Stimulated activated CD8-positive, alpha-beta memory T cell treated with anti-CD3 and anti-CD28 coated beads, Interleukin-7, amount 100 ng/mL, for 1 hour (primary cell): ENCODE measurements around the gene NSUN2.
"Not testable (repeated sequence)": the region's sequence is repeated elsewhere in the genome, so short reads cannot be mapped to it uniquely, and the experiment has no call there.

Experiments used
- DNase-seq, 2 donors: peaks; one replicate each; pipeline ENCODE4 v3.0.0-alpha.2; 2020; ENCODE audit warnings: low read depth in 2 of 2

Gene NSUN2

DNA sequence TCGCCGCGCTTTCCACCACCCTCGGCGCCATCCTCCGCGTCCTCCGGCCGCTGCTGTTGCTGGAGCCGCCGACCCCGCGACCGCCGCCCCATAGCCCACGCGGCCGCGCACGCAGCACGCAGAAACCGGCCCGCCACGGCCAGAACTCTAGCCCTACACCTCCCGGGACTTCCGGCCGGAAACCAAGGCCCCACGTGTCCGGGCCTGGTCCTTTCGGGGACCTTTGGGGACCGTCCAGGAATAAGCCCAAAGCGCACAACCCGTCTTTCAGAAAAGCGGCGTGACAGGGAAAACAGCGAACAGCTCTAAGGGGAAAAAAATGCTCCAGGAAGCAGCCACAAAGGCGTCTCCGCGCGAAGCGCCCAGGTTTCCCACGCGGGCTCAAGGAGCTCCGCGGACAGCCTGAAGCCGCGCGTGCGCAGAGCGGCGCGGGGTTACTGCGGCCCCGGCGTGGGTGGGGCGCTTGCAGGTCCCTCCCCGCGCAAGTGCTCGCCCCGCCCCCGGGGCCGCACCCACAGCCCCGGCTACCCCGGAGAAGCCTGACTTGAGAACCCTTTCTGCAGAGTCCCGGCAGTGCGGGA lies at the start of gene NSUN2, which contains the start of gene SRD5A1:
Gene NSUN2, minus strand, starts transcription at position 157 of the 581 bp plus-strand sequence. Its CDS starts 65 bp downstream, at position 92.
Gene SRD5A1, plus strand, starts transcription at position 553 of the 581 bp plus-strand sequence. CDS start 137 bp downstream, outside the sequence.
- DNase-seq: peak; percentile 81 to 86

DNA sequence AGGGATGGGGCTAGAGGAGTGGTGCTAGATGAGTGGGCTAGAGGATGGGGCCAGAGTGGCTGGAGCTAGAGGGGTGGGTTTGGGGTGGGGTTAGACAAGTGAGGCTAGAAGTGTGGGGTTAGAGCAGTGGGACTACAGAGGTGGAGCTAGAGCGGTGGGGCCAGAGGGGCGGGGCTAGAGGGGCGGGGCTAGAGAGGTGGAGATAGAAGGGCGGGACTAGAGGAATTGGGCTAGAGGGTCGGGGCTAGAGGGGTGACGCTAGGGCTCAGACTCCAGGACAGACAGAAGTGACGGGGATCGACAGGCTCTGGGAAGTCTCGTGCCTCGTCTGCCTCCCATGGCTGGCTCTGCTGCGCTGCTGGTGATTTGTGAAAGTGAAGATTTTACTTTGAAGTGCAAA lies 49.4 kb upstream of the NSUN2 start:
- DNase-seq: no peak

DNA sequence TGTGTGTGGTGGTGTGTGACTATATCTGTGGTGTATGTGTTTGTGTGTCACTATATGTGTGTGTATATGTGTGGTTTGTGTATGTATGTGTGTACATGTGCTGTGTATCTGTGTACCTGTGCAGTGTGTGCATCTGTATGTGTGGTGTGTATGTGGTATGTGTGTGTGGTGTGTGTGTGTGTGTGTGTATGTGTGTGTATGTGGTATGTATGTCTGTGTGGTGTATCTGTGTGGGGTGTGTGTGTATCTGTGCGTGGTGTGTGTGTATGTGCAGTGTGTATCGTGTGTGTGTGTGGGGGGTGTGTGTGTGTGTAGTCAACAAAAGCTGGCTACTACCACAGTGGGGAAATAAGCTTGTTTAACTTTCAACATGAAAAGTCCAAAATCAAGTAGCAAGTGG lies 48.8 kb upstream of the NSUN2 start:
- no peak for DNase-seq

DNA sequence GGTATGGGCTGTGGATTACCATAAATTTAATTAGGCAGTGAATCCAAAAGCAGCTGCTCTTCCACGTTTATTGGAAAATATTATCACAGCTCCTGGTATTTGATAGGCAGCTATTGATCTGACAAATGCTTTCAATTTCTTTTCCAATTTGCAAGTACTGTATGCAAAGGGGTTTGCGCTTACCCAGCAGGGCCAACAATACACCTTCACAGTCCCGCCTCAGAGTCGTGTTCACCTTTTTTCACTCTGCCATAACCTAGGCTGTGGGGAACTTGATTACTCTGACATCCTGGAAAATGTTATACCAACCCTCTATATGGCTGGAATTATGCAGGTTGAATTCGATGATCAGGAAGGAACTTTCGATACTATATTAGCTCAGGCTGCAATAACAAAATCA lies 48.1 kb upstream of the NSUN2 start:
- DNase-seq: no peak

DNA sequence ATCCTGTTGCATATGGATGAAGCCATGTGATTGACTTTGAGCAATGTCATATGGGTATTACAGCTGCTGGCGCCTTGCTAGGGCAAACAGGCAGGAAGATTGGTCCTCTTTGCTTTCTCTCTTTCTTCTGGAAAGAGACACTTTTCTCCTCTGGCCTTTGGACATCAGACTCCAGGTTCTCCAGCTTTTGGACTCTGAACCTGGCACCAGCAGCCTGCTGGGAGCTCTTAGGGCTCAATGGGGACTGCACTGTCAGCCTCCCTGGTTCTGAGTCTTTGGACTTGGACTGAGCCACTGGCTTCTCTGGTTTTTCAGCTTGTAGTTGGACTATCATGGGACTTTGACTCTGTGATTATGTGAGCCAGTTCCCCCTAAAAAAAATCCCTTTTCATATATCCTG lies 45.5 kb upstream of the NSUN2 start:
- no peak for DNase-seq

DNA sequence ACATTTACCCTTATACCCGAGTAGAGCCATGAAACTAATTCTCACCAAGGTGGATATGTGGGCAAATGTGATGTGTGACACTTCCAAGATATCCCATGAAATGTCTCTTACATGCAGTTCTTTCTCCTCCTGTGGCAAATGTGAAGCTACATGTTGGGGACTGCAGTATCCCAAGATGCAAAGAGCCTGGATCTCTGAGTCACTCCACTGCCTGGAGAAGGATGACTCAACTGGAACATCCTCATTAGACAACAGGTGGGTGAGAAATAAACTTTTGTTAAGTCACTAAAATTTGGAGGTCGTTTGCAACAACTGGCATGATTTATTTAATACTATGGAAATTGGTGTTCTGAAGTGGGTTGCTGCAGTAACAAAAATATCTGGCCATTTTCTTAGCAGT lies 43.9 kb upstream of the NSUN2 start:
- no peak for DNase-seq

DNA sequence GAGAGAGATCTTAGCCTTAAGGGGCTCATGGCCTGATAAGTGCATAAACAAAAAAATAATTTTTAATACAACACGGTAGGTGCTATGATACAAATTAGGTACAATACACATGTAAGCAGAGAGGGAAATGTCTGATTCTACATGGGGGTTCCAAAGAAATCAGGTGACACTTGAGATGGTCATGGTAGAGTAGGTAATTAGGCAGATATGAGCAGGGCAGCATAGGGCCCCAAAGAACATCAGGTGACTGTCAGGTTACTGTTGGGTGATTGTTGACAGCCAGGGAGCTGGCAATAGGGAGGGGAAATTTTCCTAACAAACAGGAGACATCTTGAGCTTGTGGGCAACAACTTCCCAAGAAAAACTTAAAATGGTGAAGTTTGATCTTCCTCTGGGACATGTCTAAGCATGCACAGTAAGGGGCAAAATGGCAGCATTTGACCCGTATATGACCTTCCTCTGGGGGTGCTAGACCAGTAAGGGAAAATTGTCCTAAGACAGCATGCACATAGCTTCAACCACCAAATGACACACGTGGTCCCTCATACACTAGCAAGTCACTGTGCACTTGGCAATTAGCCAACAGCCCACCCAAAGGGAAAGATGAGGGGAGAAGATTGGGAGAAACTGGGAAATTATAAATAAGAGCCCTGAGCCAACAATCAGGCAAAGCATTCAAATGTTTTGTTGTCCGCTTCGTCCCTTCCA lies 43.1 kb upstream of the NSUN2 start:
- no peak for DNase-seq

DNA sequence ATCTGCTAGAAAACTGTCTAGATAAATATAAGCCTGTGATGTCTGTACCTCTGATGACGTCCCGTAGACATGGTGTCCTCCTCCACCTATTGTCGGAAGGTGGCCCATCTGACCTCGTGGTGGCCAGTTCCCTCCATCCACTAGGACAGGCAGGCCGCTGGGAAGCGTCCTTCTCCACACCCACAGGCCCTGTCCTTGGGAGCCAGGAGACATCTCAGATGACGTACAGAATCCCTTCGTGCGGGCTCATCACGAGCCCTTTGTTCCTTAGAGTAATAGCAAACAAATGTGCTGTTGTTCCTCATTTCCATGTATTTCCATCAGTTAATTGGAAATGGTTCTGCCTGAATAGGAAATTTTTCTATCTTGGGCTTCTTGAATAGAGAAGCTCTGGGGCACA lies 42.0 kb upstream of the NSUN2 start:
- no peak for DNase-seq

DNA sequence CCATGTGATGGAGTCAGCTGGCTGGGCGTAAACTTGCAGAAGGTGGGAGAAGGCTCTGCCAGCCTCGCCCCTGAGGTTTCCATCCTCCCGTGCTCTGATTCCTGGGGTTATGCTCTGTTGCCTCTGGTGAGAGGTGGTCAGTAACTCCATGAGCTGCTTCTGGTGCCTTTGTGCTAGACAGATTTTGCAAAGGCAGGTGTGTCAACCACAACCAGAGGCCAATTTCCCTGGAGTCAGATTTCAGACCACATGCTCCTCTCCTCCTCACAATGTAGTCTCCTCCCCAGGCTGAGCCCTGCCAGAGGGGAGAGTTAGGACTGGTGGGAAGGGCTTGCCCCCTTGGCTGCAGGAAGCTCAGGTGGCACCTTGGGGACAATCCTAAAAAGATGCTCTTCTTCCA lies 41.6 kb upstream of the NSUN2 start:
- DNase-seq: no peak

DNA sequence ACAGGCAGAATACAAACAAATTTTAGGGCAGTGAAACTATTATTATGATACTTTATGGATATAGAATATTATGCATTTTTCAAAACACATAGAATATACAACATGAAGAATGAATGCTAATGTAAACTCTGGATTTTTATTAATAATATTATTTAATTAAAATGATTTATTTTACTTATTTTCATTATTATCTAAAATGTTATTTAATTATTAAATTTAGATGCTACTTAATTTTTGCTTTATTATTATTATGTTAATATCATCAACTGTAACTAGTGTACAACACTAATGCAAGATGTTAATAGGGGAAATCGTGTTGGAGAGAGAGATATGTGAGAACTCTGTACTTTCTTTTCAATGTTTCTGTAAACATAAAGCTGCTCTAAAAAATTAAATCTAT lies 41.1 kb upstream of the NSUN2 start:
- DNase-seq: no peak

DNA sequence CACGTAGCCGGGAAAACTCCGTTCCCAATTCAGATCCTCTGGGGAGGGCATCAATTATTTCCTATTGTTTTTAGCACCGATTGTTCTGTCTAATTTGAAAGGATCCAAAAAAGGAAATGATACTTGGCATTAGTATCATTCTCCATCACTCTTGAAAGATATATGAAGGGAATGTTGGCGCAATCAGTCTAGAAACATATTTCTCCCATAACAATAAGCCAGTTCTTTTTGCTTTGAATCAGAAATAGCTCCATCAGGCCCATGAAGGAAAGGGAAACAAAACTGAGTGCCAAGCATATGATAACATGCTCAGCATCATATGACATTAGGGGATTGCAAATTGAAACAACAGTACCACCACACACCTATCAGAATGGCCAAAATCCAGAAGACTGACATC lies 40.2 kb upstream of the NSUN2 start:
- no peak for DNase-seq

DNA sequence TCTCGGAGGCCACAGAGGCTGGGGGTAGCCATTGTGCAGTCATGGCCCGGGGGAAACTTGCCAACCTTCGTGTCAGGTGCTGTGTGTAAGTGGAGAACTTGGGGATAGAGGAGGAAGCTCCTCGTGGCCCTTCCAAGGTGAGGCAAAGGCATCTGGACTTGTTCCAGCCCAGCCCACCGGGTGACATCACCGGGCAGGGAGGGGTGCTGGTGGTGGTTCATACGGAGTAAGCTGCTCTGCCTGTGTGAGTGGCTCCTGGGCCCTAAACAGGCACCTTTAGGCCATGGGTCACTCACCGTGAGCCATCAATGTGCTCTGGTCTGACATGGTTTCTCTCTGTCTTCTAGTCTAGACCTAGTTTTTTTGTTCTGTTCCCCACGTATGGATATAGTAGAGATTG lies 35.9 kb upstream of the NSUN2 start:
- DNase-seq: not testable (repeated sequence)

DNA sequence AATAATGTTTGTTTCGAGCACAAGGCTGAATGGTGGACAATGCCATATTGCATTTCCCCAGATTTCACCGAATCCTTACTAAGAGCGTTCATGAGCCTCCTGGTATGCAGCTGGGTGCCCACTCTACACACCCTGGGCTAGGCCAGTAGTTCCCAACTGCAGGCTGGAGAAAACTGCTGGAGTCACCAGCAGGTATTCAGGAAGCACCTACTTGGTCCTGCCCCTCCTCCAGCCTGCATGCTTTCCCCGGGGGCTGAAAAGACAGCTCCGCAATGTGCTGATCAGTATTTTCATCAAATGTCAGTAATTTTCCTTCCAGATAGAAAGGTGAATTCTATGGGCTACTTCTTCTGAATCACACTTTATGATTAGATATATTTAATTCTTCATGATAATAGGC lies 34.8 kb upstream of the NSUN2 start:
- no peak for DNase-seq

DNA sequence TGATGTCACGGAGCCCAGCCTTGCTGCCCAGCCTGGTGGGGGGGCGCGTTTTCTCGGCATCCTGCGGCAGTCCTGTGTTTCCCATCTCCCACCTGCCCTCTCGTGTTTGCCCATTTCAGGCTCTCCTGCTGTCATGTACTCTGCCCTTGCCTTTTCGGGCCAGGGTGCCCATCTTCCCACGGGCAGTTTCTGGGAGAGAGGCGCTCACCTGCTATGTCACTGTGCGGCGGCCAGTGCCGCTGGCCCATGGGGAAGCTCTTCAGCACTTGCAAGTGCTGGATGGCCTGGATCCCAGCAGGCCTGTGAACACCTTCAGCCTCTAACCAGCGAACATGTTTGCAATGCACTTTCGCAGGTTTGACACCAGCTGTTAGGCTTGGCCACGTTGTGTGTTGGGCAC lies 33.9 kb upstream of the NSUN2 start:
- no peak for DNase-seq

DNA sequence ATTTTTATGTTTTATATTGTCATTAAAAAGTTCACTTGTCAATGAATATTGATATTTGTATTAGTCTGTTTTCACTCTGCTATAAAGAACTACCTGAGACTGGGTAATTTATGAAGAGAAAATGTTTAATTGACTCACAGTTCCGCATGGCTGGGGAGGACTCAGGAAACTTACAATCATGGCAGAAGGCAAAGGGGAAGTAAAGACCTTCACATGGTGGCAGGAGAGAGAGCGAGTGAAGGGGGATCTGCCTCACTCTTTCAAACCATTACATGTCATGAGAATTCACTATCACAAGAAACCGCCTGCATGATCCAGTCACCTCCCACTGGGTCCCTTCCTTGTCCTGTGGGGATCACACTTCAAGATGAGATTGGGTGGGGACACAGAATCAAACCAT lies 27.8 kb upstream of the NSUN2 start:
- DNase-seq: no peak

DNA sequence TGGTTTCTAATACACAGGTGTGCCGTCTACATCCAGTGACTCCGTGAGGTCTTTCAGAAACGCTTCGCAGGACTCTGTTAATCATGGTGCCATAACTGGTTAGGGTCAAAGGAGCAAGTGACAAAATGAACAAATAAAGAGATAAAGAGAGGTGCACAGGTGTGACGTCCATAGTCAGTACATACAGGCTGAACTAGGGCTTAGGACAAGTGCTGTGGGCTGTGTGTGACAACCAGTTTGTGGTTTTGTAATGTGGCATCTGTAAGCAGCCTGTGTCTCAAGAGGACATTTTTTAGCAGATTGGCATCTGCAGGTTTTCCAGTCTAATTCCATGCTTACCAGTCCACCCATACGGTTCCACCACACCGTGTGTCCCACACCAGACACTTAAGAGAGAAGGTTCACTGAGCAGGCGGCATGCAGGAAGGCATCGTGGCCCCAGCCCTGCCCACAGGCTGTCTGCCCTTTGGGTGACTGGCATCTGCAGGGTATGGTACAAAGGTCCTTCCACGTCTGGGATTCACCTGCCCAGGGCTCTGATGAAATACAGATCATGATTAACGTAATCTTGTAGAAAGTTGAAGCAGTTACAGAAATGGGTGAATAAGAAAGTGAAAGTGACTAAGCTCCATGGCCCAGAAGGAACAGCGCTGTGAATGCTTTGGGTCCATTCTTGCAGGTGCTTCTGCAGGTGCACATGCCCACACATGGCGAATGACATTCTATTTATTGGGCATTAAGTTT lies 27.3 kb upstream of the NSUN2 start:
- no peak for DNase-seq

DNA sequence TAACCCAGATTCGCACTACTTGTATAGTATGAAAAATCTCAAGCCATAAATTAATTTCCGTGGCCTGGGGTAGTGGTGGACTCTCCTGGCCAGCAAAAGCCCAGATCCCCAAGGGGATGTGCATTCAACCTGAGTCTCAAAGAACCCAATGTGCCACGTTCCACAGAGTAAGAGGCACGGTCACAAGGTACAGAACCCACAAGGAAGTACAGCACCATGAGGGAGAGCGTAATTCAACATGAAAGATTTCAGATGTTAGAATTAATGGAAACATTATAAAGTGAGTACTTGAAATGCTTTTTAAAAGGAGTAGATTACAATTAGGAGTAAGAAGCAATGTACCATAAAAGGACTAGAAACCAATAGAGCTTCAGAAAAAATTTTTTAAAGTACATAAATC lies 23.8 kb upstream of the NSUN2 start:
- DNase-seq: no peak

DNA sequence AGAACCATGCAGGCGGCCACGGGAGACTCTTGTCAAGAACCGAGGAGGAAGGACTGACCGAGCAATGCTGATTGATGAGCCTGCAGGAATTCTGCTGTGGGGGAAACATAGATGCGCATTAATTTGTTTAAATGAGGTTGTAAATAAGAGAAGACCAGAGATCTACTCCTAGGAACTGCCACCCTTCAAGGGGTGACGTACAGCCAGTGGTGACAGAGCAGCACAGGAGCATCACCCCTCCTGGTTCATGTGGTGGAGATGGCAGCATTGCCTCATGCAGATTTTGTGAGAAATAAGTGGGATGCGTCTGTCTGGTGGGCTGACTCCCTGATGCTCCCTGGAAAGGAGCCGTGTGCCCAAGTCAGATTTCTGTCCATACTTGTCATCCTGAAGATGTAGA lies 22.6 kb upstream of the NSUN2 start:
- DNase-seq: no peak

DNA sequence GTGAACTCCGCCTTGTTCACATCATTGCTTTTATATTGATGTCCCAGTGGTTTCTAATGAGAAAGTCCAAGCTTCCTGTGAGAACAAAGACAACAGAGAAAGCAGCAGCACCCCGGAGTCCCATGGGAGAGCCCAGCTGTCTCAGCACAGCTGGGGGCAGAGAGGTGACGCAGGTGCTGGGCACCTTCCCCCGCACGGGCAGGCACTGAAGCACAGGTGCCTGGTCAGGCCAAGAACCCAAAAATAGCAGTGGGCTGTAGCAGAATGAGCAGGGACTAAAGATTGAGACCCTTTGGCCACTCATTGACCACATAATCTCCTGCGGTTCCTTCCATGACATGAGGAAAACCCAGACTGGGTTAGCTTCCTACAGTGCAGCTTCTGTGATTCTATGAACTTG lies 19.2 kb upstream of the NSUN2 start:
- no peak for DNase-seq

DNA sequence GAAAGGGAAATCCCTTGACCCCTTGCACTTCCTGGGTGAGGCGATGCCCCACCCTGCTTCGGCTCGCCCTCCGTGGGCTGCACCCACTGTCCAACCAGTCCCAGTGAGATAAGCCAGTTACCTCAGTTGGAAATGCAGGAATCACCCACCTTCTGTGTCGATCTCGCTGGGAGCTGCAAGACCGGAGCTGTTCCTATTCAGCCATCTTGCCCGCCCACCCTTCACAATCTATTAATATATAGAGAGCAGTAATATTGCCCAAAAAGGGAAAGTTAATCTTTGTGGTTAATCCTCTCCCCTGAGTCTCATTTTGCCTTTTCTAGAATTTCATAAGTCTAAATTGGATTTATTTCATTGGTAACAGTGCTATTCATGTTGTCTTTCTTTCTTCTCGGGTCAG lies 16.8 kb upstream of the NSUN2 start:
- DNase-seq: no peak

DNA sequence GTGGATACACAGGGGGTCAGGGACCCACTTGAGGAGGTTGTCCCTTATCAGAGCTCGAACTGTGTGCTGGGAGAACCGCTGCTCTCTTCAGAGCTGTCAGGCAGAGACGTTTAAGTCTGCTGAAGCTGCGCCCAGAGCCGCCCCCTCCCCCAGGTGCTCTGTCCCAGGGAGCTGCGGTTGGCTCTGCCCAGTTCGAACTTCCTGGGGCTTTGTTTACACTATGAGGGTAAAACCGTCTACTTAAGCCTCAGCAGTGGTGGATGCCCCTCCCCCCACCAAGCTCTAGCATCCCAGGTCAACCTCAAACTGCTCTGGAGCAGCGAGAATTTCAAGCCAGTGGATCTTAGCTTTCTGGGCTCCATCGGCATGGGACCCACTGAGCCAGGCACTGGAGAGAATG lies 16.3 kb upstream of the NSUN2 start:
- DNase-seq: no peak

DNA sequence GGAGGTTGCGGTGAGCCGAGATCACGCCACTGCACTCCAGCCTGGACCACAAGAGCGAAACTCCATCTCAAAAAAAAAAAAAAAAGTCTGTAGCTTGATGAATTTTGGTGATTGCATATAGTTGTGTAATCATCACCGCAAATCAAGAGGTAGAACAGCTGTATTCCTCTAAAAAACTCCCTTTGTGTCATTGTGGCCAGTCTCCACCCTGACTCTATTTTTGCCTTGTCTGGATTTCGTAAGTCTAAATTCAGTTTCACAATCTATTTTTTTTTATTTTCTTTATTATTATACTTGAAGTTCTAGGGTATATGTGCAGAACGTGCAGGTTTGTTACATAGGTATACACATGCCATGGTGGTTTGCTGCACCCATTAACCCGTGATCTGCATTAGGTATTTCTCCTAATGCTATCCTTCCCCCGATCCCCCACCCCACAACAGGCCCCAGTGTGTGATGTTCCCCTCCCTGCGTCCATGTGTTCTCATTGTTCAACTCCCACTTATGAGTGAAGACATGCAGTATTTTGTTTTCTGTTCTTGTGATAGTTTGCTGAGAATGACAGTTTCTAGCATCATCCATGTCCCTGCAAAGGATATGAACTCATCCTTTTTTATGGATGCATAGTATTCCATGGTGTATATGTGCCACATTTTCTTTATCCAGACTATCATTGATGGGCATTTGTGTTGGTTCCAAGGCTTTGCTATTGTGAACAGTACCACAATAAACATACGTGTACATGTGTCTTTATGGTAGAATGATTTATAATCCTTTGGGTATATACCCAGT lies 12.9 kb upstream of the NSUN2 start:
- not testable (repeated sequence) for DNase-seq
